HepG2 (cell line): ENCODE results near the gene MAGI1. TPM values are rescaled to one million over a fixed set of nuclear protein-coding genes. Genes with fewer than 3 reads are reported as not detected.

Source experiments
- ATAC-seq: fragments of 200-7000 bp; cut with Tn5 transposase; 3 replicates; pipeline ENCODE4 v1.9.1; 2020; ENCODE audit warnings: mild to moderate bottlenecking, moderate library complexity
- BruUV-seq: library from RNA; stranded (reverse); fragments of 400-500 nt; replicated peaks from 2 replicates; lab custom pipeline; 2021; lab: Mats Ljungman, UMichigan
- CTCF ChIA-PET: fragments of 300-600 bp; formaldehyde crosslinking; extraction: SDS; loops from one replicate; lab custom pipeline; 2021; ENCODE audit warnings: low total read pairs, inconsistent platforms, low intra/inter-chr PET ratio; lab: Yijun Ruan, JAX
- POLR2A ChIA-PET: fragments of 350-600 bp; sonication (Branson Sonifier 250); formaldehyde crosslinking; loops from one replicate; lab custom pipeline; 2020; ENCODE audit warnings: antibody characterized with exemption, inconsistent platforms; lab: Yijun Ruan, JAX
- DNase-seq: peaks from one replicate; pipeline ENCODE4 v3.0.0-alpha.2; 2015; ENCODE audit warnings: low spot score
- FAIRE-seq: peaks from 3 replicates; lab custom pipeline; 2011; peaks lifted over from hg19 to GRCh38; lab: Jason Lieb, UNC
- H2AFZ ChIP-seq: one replicate; pipeline ENCODE4 v1.6.1; 2011; ENCODE audit warnings: low read length, inconsistent platforms
- H3K27ac ChIP-seq: fragments of 300-600 bp; 3 replicates; pipeline ENCODE4 v1.8.0; 2011; ENCODE audit warnings: mixed run types, mild to moderate bottlenecking, mixed read lengths, low read length, inconsistent platforms; ENCODE audit not compliant: insufficient read depth; ENCODE audit errors: extremely low read length
- H3K27me3 ChIP-seq, 2 experiments: fragments of 200-600 bp in 1 of 2; 2 replicates in 1 of 2; 3 replicates in 1 of 2; pipeline versions ENCODE4 v1.6.0 to v1.8.0; 2011; ENCODE audit warnings: low read length in 2 of 2, mild to moderate bottlenecking in 2 of 2, moderate library complexity in 2 of 2, inconsistent platforms in 1 of 2; ENCODE audit not compliant: insufficient read depth in 2 of 2, control insufficient read depth in 1 of 2
- H3K36me3 ChIP-seq, 2 experiments: fragments of 200-600 bp in 1 of 2; replicated peaks in 1 of 2; 2 replicates in 1 of 2; 3 replicates in 1 of 2; pipeline versions ENCODE4 v1.5.1 to v1.8.0; 2011; ENCODE audit warnings: low read length in 2 of 2, inconsistent platforms in 1 of 2; ENCODE audit not compliant: insufficient read depth in 2 of 2, control insufficient read depth in 1 of 2
- H3K4me1 ChIP-seq: 2 replicates; pipeline ENCODE4 v1.5.1; 2012; ENCODE audit warnings: low read length, inconsistent platforms; ENCODE audit not compliant: insufficient read depth
- H3K4me2 ChIP-seq: 2 replicates; pipeline ENCODE4 v1.6.0; 2011; ENCODE audit warnings: low read depth, low read length, inconsistent platforms
- H3K4me3 ChIP-seq, 3 experiments: fragments of 200-600 bp in 1 of 3; sonication (generic), shearing (Covaris generic) in 1 of 3; replicated peaks in 1 of 3; 2 replicates each; pipeline ENCODE4 v1.5.1; 2011 to 2016; ENCODE audit warnings: low read length in 3 of 3, inconsistent platforms in 2 of 3, low read depth in 2 of 3, mild to moderate bottlenecking in 2 of 3, control low read depth in 1 of 3, mixed read lengths in 1 of 3; ENCODE audit not compliant: insufficient read depth in 1 of 3
- H3K79me2 ChIP-seq: one replicate; pipeline ENCODE4 v1.6.1; 2011; ENCODE audit warnings: low read length, inconsistent platforms; ENCODE audit not compliant: insufficient read depth
- H3K9ac ChIP-seq: 2 replicates; pipeline ENCODE4 v1.6.0; 2011; ENCODE audit warnings: mild to moderate bottlenecking, low read depth, low read length, inconsistent platforms; ENCODE audit not compliant: insufficient read depth
- H3K9me3 ChIP-seq: 2 replicates; pipeline ENCODE4 v1.5.1; 2012; ENCODE audit warnings: mild to moderate bottlenecking, low read length
- H4K20me1 ChIP-seq: 2 replicates; pipeline ENCODE4 v1.6.0; 2011; ENCODE audit warnings: inconsistent platforms, mild to moderate bottlenecking, low read length, moderate library complexity; ENCODE audit not compliant: insufficient read depth
- BHLHE40 ChIP-seq: IDR thresholded peaks from 2 replicates; pipeline ENCODE4 v1.6.1; 2011; ENCODE audit warnings: low read length, improper control_type of control experiment
- ZHX2 ChIP-seq, 2 experiments: sonication (generic) in 1 of 2; formaldehyde crosslinking in 1 of 2; IDR thresholded peaks; 2 replicates each; pipeline versions ENCODE4 v1.6.1 to v1.9.0; 2014 to 2022; ENCODE audit warnings: antibody characterized with exemption in 1 of 2, borderline replicate concordance in 1 of 2, inconsistent platforms in 1 of 2, low read depth in 1 of 2, missing genetic modification reagents in 1 of 2
- ZKSCAN1 ChIP-seq: fragments of 150-350 bp; IDR thresholded peaks from 2 replicates; pipeline ENCODE4 v1.6.1; 2014; ENCODE audit warnings: low read length
- ZNF280B ChIP-seq: sonication (generic); formaldehyde crosslinking; IDR thresholded peaks from 2 replicates; pipeline ENCODE4 v1.5.0; 2020; ENCODE audit warnings: missing genetic modification reagents, mild to moderate bottlenecking, borderline replicate concordance
- ZNF441 ChIP-seq: sonication (generic); formaldehyde crosslinking; IDR thresholded peaks from 2 replicates; pipeline ENCODE4 v1.7.0; 2021; ENCODE audit warnings: missing genetic modification reagents, borderline replicate concordance
- ZNF674 ChIP-seq: sonication (generic); formaldehyde crosslinking; IDR thresholded peaks from 2 replicates; pipeline ENCODE4 v1.5.0; 2020; ENCODE audit warnings: low read depth, mild to moderate bottlenecking, missing genetic modification reagents
- ZSCAN20 ChIP-seq: sonication (generic); formaldehyde crosslinking; IDR thresholded peaks from 2 replicates; pipeline ENCODE4 v1.4.0; 2020; ENCODE audit warnings: missing genetic modification reagents, mild to moderate bottlenecking, borderline replicate concordance
- ZSCAN22 ChIP-seq: sonication (generic); formaldehyde crosslinking; IDR thresholded peaks from 2 replicates; pipeline ENCODE4 v1.4.0; 2020; ENCODE audit warnings: mild to moderate bottlenecking, missing genetic modification reagents
- WGBS: methylation state at CpG from one replicate; pipeline ENCODE4 v1.1.6; 2017; ENCODE audit warnings: low lambda C conversion rate; 5-methylcytosine and 5-hydroxymethylcytosine counted together
- in situ Hi-C: cut with HindIII; loops from 2 replicates; pipeline ENCODE4 v1.10.0; 2017; ENCODE audit warnings: low pct_unique_long_range_greater_than_20kb; ENCODE audit not compliant: extremely low pct_ligation_motif_present
- intact Hi-C: fragments of 100-400 bp; cut with micrococcal nuclease; formaldehyde crosslinking; loops from one replicate; pipeline ENCODE4 v1.10.0; 2022; ENCODE audit not compliant: unreplicated experiment
- polyA plus RNA-seq, 8 experiments: library from polyadenylated mRNA; depleted of rRNA in 3 of 8; stranded (reverse) in 7 of 8; unstranded in 1 of 8; fragments of >200 nt; fragmentation: Illumina TruSeq in 4 of 8; extraction: Trizol in 4 of 8; gene quantifications; 2 replicates each; pipeline versions ENCODE4 v1.2.1 to v1.2.3, GENCODE V29; 2011 to 2016; ENCODE audit warnings: low read depth in 4 of 8, missing spikeins in 1 of 8, mixed read lengths in 1 of 8; ENCODE audit not compliant: insufficient read depth in 1 of 8
- total RNA-seq, 5 experiments: library from RNA; depleted of rRNA; stranded (reverse); fragments of >200 nt; fragmentation: Illumina TruSeq; extraction: Trizol; gene quantifications; 2 replicates each; pipeline ENCODE4 v1.2.3, GENCODE V29; 2016; ENCODE audit warnings: low read depth in 1 of 5

Gene MAGI1
- total and polyA plus RNA-seq, 2 of the 13 experiments (the other 11 are each of a cell fraction or from before 2014, with no cell fraction given): 22.2 to 26.0 TPM

- WGBS: 88% methylated on average over 4 of the region's 5 CpGs
Measured at GRCh38 chr3:65687741-65688140, 351.0 kb downstream of the MAGI1 start.

GRCh38 chr3:65685621-65686235 lies 353.0 kb downstream of the MAGI1 start:
- 79% methylated on average over 5 of the region's 5 CpGs for WGBS
- peaks cover 6% of the 10 kb centered on the region for H3K79me2 ChIP-seq
- H3K36me3 ChIP-seq: 0 out of 5 replicates have a peak, but pooled peaks cover 0 to 2% of the 10 kb centered on the region in 2 experiments
- DNase-seq: peak; percentile 7
- H3K4me2 ChIP-seq: no peak overlapping the region
- intact Hi-C loops (no loop called here), in situ Hi-C loops (no loop called here)
- no TSS peak for BruUV-seq
- H3K9me3 ChIP-seq: no peaks in the 10 kb centered on the region
- H4K20me1 ChIP-seq: peaks cover 19% of the 10 kb centered on the region
- CTCF ChIA-PET: no interaction called here
- peak overlapping the region; percentile 23 for H3K27ac ChIP-seq
- POLR2A ChIA-PET: no interaction called here
- no peak for ATAC-seq
- H3K9ac ChIP-seq: no peak overlapping the region
- no peak overlapping the region for H2AFZ ChIP-seq
- FAIRE-seq: no peak
- no peak overlapping the region for H3K4me3 ChIP-seq
- peaks cover 17% of the 10 kb centered on the region; the same call in 1 of the 2 replicates for H3K4me1 ChIP-seq
- H3K27me3 ChIP-seq: no peaks in the 10 kb centered on the region
- TF ChIP-seq ZKSCAN1 (no peak), ZHX2 (IDR thresholded peaks at IDR 0.05; ENCODE audit: low read depth) (no peak), ZHX2 (CRISPR knock-in tag; IDR thresholded peaks at IDR 0.05; ENCODE audit: borderline replicate concordance) (no peak), ZNF441 (CRISPR knock-in tag) (no peak), ZNF674 (CRISPR knock-in tag) (no peak), ZSCAN20 (CRISPR knock-in tag) (no peak), ZNF280B (CRISPR knock-in tag) (no peak), ZSCAN22 (CRISPR knock-in tag) (no peak)

More at GRCh38 chr3:65687741-65688140, 351.0 kb downstream of the MAGI1 start:
- TF ChIP-seq BHLHE40: no peak
- TF ChIP-seq, all 625 proteins: peak for 0
- ChIA-PET CTCF (no interaction called here), POLR2A (no interaction called here)
- no peak for FAIRE-seq
- Histone ChIP-seq H3K9me3 (no peaks in the 10 kb centered on the region), H4K20me1 (peaks cover 21% of the 10 kb centered on the region), H3K79me2 (peaks cover 4% of the 10 kb centered on the region), H3K36me3 (0 out of 5 replicates have a peak, but pooled peaks cover 0 to 2% of the 10 kb centered on the region in 2 experiments), H3K27ac (no peak overlapping the region), H3K4me2 (no peak overlapping the region), H3K27me3 (no peaks in the 10 kb centered on the region), H3K9ac (no peak overlapping the region), H2AFZ (no peak overlapping the region), H3K4me3 (no peak overlapping the region), H3K4me1 (peaks cover 17% of the 10 kb centered on the region; the same call in 1 of the 2 replicates)
- intact Hi-C loops (no loop called here), in situ Hi-C loops (no loop called here)
- no peak for DNase-seq
- BruUV-seq: no TSS peak
- no peak for ATAC-seq
